SK-N-MC (cell line): ENCODE data around the gene EPB41.
A peak's percentile ranks its signal among the peaks of the same experiment; 100 is the strongest.
"Not testable (repeated sequence)": the region's sequence is repeated elsewhere in the genome, so short reads cannot be mapped to it uniquely, and the experiment has no call there.

Experiments
- DNase-seq: peaks from one replicate; pipeline ENCODE4 v3.0.0-alpha.2; 2011; ENCODE audit warnings: low read depth, low spot score
- H3K27ac ChIP-seq: fragments of 200-600 bp; sonication (generic); 2 replicates; pipeline ENCODE4 v1.5.1; 2016; ENCODE audit warnings: mixed run types
- H3K36me3 ChIP-seq: fragments of 200-600 bp; sonication (generic); 2 replicates; pipeline ENCODE4 v1.6.1; 2017; ENCODE audit warnings: antibody characterized with exemption, low read length, mixed read lengths; ENCODE audit not compliant: insufficient read depth
- H3K4me3 ChIP-seq: fragments of 200-600 bp; sonication (generic); 2 replicates; pipeline ENCODE4 v1.5.1; 2016
- H3K9ac ChIP-seq: fragments of 200-600 bp; sonication (generic); 2 replicates; pipeline ENCODE4 v1.8.0; 2017; ENCODE audit warnings: mixed run types, mixed read lengths; ENCODE audit not compliant: insufficient read length
- H3K9me3 ChIP-seq: fragments of 200-600 bp; sonication (generic); 2 replicates; pipeline ENCODE4 v1.6.1; 2017; ENCODE audit warnings: low read depth, mild to moderate bottlenecking, antibody characterized with exemption, low read length, moderate library complexity, mixed read lengths
- EZH2 ChIP-seq: fragments of 200-600 bp; sonication (generic); IDR thresholded peaks from one replicate; pipeline ENCODE4 v1.6.1; 2017; ENCODE audit warnings: antibody characterized with exemption
- FOXP2 ChIP-seq: optimal IDR thresholded peaks from 2 replicates; pipeline ENCODE3; 2011; ENCODE audit warnings: mild to moderate bottlenecking, moderate library complexity; ENCODE audit not compliant: insufficient read depth; ENCODE audit errors: extremely low read length, control extremely low read depth
- POLR2AphosphoS5 ChIP-seq: IDR thresholded peaks from 2 replicates; pipeline ENCODE4 v1.6.1; 2012; ENCODE audit warnings: mild to moderate bottlenecking, low read depth, low read length, borderline replicate concordance

EPB41 gene

DNA sequence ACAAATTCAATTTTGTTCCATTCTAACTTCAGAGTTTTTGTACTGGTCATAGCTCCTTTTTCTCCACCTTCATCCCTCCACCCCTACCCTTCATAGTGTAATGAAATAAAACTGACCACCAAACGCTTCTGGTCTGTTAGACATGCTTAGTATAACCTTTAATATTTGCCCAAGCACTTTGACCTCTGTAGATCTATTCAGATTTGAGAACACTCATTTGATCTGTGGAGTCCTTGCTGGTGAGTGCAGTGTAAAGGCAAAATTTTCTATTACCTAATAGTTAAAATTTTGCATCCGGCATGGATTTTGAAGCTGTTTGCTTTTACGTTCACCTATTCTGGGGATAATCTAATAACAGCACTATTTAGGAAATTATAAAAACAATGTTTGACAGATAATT is 168.2 kb downstream of the EPB41 start:
- H3K27ac ChIP-seq = peak overlapping the region; percentile 72; the same call in 1 of the 2 replicates
- peaks cover 37% of the 10 kb centered on the region for H3K36me3 ChIP-seq
- TF ChIP-seq POLR2AphosphoS5 (no peak), FOXP2 (no peak), EZH2 (no peak)
- no peaks in the 10 kb centered on the region for H3K9me3 ChIP-seq
- no peak for DNase-seq
- no peak overlapping the region for H3K4me3 ChIP-seq
- H3K9ac ChIP-seq = no peak overlapping the region

DNA sequence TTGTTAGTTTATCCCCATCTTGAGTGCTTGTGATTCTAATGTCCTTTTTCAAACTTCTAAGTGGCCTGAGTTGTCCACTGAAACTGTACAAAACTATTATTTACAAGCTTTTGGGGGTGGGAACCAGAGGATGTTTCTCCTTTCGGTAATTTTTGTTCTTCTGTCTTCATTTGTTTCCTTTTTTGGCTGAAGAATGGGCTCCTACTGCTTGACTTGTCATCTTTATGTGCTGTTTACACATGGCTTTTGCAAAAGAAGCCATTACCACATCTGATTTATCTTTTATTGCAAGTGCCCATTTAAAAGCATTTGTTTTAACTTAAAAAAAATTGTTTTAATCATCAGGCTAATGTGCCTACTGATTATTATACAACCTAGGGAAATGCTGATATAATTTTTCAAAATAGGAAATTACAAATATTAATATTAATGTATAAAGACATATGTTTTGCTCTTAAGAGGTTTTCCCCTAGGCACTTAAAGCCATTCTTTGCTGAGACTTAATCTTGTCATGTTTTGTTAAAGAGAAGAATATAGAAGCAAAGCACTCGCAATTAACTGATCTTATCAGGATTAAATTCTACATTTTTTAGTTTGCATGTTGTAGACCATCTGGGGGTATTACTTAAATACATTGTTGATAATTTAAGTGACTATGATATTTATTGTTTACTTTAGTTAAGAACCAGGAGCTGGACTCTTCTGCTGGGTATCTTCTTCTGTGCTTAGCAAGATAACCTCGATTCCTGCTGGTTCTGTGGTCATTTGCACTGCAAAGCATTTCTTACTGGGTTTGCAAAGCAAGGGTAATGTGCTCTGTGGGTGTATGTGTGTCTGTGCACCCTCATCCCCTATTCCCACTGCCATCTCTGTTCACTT is 169.2 kb downstream of the EPB41 start:
- Histone ChIP-seq H3K9me3 (no peaks in the 10 kb centered on the region), H3K4me3 (peak overlapping the region; percentile 36), H3K9ac (peak overlapping the region; percentile 23), H3K27ac (peak overlapping the region; percentile 72), H3K36me3 (peaks cover 38% of the 10 kb centered on the region)
- peak; percentile 32 for DNase-seq
- TF ChIP-seq POLR2AphosphoS5 = no peak
- TF ChIP-seq FOXP2 = no peak
- no peak for TF ChIP-seq EZH2

DNA sequence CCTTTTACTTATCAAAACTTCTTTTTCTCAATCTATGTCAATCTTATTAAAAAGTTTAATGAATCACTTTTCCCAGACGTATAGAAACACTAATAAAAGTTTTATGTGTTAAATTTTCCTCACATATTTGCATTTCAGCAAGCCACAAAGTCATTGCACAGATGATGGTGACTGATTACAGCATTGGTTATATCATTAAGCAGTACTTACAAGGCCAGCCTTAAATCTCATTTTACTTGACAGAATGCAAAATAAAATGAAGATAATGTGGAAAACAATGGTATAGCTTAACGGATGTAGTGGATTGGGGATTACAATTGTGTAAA is 169.8 kb downstream of the EPB41 start:
- Histone ChIP-seq H3K4me3 (peak overlapping the region; percentile 36), H3K9me3 (no peaks in the 10 kb centered on the region), H3K36me3 (peaks cover 38% of the 10 kb centered on the region), H3K9ac (peak overlapping the region; percentile 14), H3K27ac (peak overlapping the region; percentile 72)
- no peak for DNase-seq
- TF ChIP-seq EZH2 = no peak
- TF ChIP-seq FOXP2 = no peak
- no peak for TF ChIP-seq POLR2AphosphoS5

DNA sequence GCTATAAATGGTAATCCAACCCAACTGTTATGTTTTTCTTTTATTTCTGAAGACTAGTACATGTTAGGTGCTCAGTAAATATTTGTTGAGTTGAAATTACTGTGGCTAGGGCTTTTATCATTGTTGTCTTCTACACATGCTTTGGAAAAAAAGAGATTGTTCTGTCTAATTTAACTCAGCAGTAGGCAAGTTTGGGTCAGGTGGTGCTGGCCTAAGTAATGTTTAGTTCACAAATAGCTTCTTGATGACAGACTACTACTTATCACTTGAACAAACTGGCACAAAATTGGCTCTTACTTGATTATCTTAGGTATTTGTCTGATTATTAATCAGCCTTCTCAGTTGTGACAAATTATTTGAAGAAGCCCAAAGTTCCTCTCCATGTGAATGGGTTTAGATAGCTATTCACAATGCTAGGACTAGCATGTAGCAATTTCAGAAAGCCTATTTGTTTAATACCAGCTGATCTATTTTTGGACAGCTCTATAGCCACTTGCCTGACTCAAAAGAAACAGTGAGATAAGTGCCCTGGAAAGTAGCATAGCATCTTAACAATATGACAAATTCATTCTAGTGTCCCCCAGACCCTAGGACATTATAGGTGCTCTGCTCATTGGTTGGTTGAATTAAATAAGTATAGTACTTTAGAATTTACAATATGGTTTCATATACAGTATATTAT is 176.7 kb downstream of the EPB41 start:
- no peak overlapping the region for H3K27ac ChIP-seq
- H3K4me3 ChIP-seq = no peak overlapping the region
- no peak for DNase-seq
- H3K9ac ChIP-seq = no peak overlapping the region
- TF ChIP-seq POLR2AphosphoS5 (no peak), EZH2 (no peak), FOXP2 (no peak)
- no peaks in the 10 kb centered on the region for H3K9me3 ChIP-seq
- H3K36me3 ChIP-seq = peaks cover 72% of the 10 kb centered on the region

DNA sequence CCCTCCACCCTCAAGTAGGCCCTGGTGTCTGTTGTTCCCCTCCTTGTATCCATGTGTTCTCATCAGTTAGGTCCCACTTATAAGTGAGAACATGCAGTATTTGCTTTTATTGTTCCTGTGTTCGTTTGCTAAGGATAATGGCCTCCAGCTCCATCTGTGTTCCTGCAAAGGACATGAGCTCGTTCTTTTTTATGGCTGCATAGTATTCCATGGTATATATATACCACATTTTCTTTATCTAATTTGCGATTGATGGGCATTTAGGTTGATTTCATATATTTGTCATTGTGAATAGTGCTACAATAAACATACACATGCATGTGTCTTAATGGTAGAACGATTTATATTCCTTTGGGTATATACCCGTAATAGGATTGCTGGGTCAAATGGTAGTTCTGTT is 178.3 kb downstream of the EPB41 start:
- peaks cover 81% of the 10 kb centered on the region for H3K36me3 ChIP-seq
- H3K9me3 ChIP-seq, H3K9ac ChIP-seq, H3K27ac ChIP-seq, DNase-seq, H3K4me3 ChIP-seq: not testable (repeated sequence)

DNA sequence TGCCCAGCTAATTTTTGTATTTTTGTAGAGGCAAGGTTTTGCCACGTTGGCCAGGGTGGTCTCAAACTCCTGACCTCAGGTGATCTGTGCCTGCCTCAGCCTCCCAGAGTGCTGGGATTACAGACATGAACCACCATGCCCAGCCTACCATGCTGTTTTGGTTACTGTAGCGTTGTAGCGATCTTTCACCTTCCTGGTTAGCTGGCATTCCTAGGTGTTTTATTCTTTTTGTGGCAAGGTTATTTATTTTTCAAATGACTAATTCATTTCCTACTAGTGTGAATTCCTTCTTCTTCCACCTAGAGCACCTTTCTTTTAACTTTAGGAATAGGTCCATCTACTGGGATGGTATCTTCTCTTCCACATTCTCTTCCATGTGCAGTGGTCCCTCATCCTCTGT is 180.1 kb downstream of the EPB41 start:
- TF ChIP-seq EZH2 (no peak), POLR2AphosphoS5 (no peak), FOXP2 (no peak)
- Histone ChIP-seq H3K9me3 (no peaks in the 10 kb centered on the region), H3K27ac (no peak overlapping the region), H3K9ac (no peak overlapping the region), H3K36me3 (peaks cover 85% of the 10 kb centered on the region), H3K4me3 (no peak overlapping the region)
- no peak for DNase-seq

DNA sequence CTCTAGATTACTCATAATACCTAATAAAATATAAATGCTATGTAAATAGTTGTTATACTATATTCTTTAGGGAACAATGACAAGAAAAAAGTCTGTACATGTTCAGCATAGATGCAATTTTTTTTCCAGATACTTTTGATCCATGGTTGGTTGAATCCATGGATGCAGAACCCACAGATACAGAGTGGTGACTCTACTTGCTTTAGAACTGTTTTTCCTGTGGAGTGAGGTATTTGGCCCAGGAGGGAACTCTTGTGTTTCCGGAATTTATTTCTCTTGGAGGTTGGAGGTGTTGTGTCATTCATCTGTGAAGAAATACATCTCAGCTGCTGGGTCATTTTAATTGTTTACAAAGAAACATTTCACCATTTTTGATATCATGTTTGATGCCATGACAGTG is 180.6 kb downstream of the EPB41 start:
- Histone ChIP-seq H3K27ac (no peak overlapping the region), H3K9ac (no peak overlapping the region), H3K4me3 (no peak overlapping the region), H3K9me3 (no peaks in the 10 kb centered on the region), H3K36me3 (peaks cover 85% of the 10 kb centered on the region)
- DNase-seq = no peak
- TF ChIP-seq POLR2AphosphoS5 (no peak), EZH2 (no peak), FOXP2 (no peak)

DNA sequence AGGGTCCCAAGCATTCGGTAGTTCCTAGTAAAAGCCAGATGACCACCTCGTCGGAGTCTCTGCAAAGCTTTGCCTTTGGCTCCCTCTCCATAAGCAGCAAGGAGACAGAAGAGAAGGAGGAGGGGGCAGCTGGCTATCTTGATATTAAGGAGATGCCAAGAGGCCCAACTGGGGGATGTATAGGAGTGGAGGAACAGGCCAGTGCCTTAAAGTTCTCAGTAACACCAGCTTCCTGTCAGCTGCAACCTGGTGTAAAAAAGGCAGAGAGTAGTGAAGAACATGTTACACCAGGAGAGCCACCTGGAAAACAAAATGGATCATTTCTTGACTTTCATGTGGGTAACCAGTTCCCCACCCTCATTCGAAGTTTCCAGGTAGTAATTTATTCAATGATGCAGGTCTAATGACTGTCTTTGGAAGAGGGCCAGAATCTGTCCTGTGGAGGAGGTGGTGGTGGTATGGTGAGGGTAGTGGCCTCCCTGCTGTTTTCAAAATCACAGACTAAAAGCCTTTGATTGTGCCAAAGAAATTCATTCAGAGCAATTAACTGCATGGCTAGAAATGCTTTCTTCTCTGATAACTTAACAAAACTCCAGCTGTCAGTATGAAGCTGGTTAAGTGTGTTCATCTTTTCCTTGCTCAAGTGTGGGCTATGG is 182.0 kb downstream of the EPB41 start:
- no peaks in the 10 kb centered on the region for H3K9me3 ChIP-seq
- no peak for TF ChIP-seq FOXP2
- TF ChIP-seq POLR2AphosphoS5 = no peak
- TF ChIP-seq EZH2 = no peak
- no peak overlapping the region for H3K4me3 ChIP-seq
- H3K36me3 ChIP-seq = peaks cover 89% of the 10 kb centered on the region
- DNase-seq = no peak
- H3K9ac ChIP-seq = no peak overlapping the region
- H3K27ac ChIP-seq = 0 out of 2 replicates have a peak overlapping the region, but pooled peaks have one; percentile 31
